Measurements from ENCODE around the gene NTM.

GRCh38 chr11:132285631-132286030 is 915.2 kb downstream of the NTM start:
- TF ChIP-seq CTCF (IDR thresholded peaks at IDR 0.05; ENCODE audit: low read length) (no peak), EZH2 (IDR thresholded peaks at IDR 0.05; ENCODE audit: borderline replicate concordance, low read length) (no peak)

Measured in OCI-LY1 (cell line).